ENCODE data around the gene GIPC2. TPM values are rescaled to one million over a fixed set of nuclear protein-coding genes. Genes with fewer than 3 reads are reported as not detected.

Gene GIPC2
- total and polyA plus RNA-seq, 9 of the 15 experiments (the other 6 are each of a cell fraction or from before 2014, with no cell fraction given): 0.01 to 0.05 (median 0.04) TPM; not detected in 3

- ChIA-PET POLR2A (interaction anchor here (1.8 to 1.9 kb wide), 2 partner anchors 15 to 43 kb away, joined by 5 read pairs; partner anchors contain the start of gene DNAJB4), CTCF (ENCODE audit: low intra/inter-chr PET ratio) (no interaction called here)
- H4K20me1 ChIP-seq (replicated peaks; ENCODE audit: control insufficient read depth, insufficient read depth, low read length): no peaks in the 10 kb centered on the region
- no peak overlapping the region for H3K4me3 ChIP-seq
- H3K27ac ChIP-seq (ENCODE audit: extremely low read depth, low read depth, low read length): no peak overlapping the region
- H3K9ac ChIP-seq (ENCODE audit: insufficient read depth in 1 of 2, low read depth in 2 of 2, low read length in 2 of 2): no peak overlapping the region
- H3K36me3 ChIP-seq (ENCODE audit: control insufficient read depth, insufficient read depth, low read length): no peaks in the 10 kb centered on the region
- no peak for DNase-seq (ENCODE audit: extremely low read depth in 1 of 4, low spot score in 3 of 4)
- TF ChIP-seq STAT5A (IDR thresholded peaks at IDR 0.05; ENCODE audit: borderline replicate concordance, low read length) (no peak), CREM (IDR thresholded peaks at IDR 0.05; ENCODE audit: low read depth) (no peak), ELF1 (tag; IDR thresholded peaks at IDR 0.05) (no peak), NFIC (IDR thresholded peaks at IDR 0.05) (peak; percentile 45), KAT2B (IDR thresholded peaks at IDR 0.05; ENCODE audit: low read depth, low read length) (no peak), NEUROD1 (IDR thresholded peaks at IDR 0.05; ENCODE audit: borderline replicate concordance, low read depth, low read length, partially characterized antibody) (no peak), E2F1 (CRISPR knock-in tag; IDR thresholded peaks at IDR 0.05) (no peak), LCOR (CRISPR knock-in tag; IDR thresholded peaks at IDR 0.05) (no peak), ZNF41 (CRISPR knock-in tag; conservative IDR thresholded peaks at IDR 0.05) (no peak), RBM15 (IDR thresholded peaks at IDR 0.05; ENCODE audit: insufficient read depth, low read length) (no peak), ZNF3 (CRISPR knock-in tag; IDR thresholded peaks at IDR 0.05) (no peak)
- TF ChIP-seq, protein P1, sequence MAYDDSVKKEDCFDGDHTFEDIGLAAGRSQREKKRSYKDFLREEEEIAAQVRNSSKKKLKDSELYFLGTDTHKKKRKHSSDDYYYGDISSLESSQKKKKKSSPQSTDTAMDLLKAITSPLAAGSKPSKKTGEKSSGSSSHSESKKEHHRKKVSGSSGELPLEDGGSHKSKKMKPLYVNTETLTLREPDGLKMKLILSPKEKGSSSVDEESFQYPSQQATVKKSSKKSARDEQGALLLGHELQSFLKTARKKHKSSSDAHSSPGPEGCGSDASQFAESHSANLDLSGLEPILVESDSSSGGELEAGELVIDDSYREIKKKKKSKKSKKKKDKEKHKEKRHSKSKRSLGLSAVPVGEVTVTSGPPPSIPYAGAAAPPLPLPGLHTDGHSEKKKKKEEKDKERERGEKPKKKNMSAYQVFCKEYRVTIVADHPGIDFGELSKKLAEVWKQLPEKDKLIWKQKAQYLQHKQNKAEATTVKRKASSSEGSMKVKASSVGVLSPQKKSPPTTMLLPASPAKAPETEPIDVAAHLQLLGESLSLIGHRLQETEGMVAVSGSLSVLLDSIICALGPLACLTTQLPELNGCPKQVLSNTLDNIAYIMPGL (CRISPR knock-in tag; IDR thresholded peaks at IDR 0.05): no peak
- TF ChIP-seq, protein P2, sequence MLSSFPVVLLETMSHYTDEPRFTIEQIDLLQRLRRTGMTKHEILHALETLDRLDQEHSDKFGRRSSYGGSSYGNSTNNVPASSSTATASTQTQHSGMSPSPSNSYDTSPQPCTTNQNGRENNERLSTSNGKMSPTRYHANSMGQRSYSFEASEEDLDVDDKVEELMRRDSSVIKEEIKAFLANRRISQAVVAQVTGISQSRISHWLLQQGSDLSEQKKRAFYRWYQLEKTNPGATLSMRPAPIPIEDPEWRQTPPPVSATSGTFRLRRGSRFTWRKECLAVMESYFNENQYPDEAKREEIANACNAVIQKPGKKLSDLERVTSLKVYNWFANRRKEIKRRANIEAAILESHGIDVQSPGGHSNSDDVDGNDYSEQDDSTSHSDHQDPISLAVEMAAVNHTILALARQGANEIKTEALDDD (IDR thresholded peaks at IDR 0.05): 0 out of 2 replicates have a peak, but pooled peaks have one; percentile 20
- TF ChIP-seq, protein P3, sequence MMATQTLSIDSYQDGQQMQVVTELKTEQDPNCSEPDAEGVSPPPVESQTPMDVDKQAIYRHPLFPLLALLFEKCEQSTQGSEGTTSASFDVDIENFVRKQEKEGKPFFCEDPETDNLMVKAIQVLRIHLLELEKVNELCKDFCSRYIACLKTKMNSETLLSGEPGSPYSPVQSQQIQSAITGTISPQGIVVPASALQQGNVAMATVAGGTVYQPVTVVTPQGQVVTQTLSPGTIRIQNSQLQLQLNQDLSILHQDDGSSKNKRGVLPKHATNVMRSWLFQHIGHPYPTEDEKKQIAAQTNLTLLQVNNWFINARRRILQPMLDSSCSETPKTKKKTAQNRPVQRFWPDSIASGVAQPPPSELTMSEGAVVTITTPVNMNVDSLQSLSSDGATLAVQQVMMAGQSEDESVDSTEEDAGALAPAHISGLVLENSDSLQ (IDR thresholded peaks at IDR 0.05): no peak
- H3K9me3 ChIP-seq (replicated peaks; ENCODE audit: control insufficient read depth, insufficient read depth, low read depth, low read length): 0 out of 2 replicates have a peak, but pooled peaks cover 1% of the 10 kb centered on the region
- no peaks in the 10 kb centered on the region for H3K9me1 ChIP-seq (ENCODE audit: control insufficient read depth, insufficient read depth, low read length)
- 29% methylated on average over 3 of the region's 3 CpGs for WGBS (ENCODE audit: insufficient coverage, low coverage, missing lambda C conversion rate)
- ATAC-seq: no peak
- FAIRE-seq: no peak
- in situ Hi-C loops (cut with MboI): no loop called here
- H2AFZ ChIP-seq (ENCODE audit: low read depth, low read length): no peak overlapping the region
- H3K4me2 ChIP-seq (ENCODE audit: insufficient read depth, low read length): no peak overlapping the region
- H3K27me3 ChIP-seq (ENCODE audit: control insufficient read depth in 2 of 2, insufficient read depth in 2 of 2, low read length in 2 of 2): no peaks in the 10 kb centered on the region
- peaks cover 0 to 6% of the 10 kb centered on the region in 2 experiments; a peak in 3 of 5 replicates for H3K4me1 ChIP-seq (replicated peaks in 1 of 2; ENCODE audit: control insufficient read depth in 2 of 2, insufficient read depth in 2 of 2, low read length in 2 of 2)
- BruUV-seq (replicated peaks): no TSS peak
- intact Hi-C loops (cut with micrococcal nuclease): no loop called here
- no peaks in the 10 kb centered on the region for H3K79me2 ChIP-seq (ENCODE audit: control insufficient read depth, insufficient read depth, low read length)
Observed at GRCh38 chr1:78047631-78048030, 1.9 kb downstream of the GIPC2 start.

Data from K562 (cell line).